Mucosa of descending colon (tissue), 3 donors: Measurements from ENCODE around the gene IQGAP2. TPM values are rescaled to one million over a fixed set of nuclear protein-coding genes. Genes with fewer than 3 reads are reported as not detected.
A peak's percentile ranks its signal among the peaks of the same experiment; 100 is the strongest.

Source experiments
- ATAC-seq: fragments of 200-7000 bp; cut with Tn5 transposase; one replicate; pipeline ENCODE4 v1.9.1; 2020; ENCODE audit warnings: mild to moderate bottlenecking, moderate library complexity
- DNase-seq, 3 donors: peaks; one replicate each; pipeline ENCODE4 v3.0.0-alpha.2; 2020
- H3K36me3 ChIP-seq: fragments of 200-600 bp; one replicate; pipeline ENCODE4 v1.8.0; 2021; ENCODE audit warnings: low read depth, mild to moderate bottlenecking
- H3K4me1 ChIP-seq: fragments of 200-600 bp; one replicate; pipeline ENCODE4 v1.8.0; 2021; ENCODE audit warnings: low read depth, mild to moderate bottlenecking
- H3K4me3 ChIP-seq: fragments of 200-600 bp; one replicate; pipeline ENCODE4 v1.8.0; 2021; ENCODE audit warnings: mild to moderate bottlenecking
- H3K9me3 ChIP-seq: fragments of 200-600 bp; one replicate; pipeline ENCODE4 v1.8.0; 2021; ENCODE audit warnings: mild to moderate bottlenecking
- intact Hi-C, 2 donors: fragments of 100-400 bp; cut with DNase I in 1 of 2; cut with micrococcal nuclease in 1 of 2; formaldehyde crosslinking; loops; one replicate each; pipeline versions ENCODE4 v1.11.0 to v1.11.1; 2022; cut with DNase I, micrococcal nuclease
- total RNA-seq, 3 donors: library from RNA; stranded (reverse); fragmentation: NEBNext Ultra II Directional in 2 of 3; extraction: Animal tissue kit (Norgen Biotek cat#: 25700) in 2 of 3; gene quantifications; one replicate each; pipeline versions ENCODE4 v1.2.1 to v1.2.4, GENCODE V29; 2021 to 2023
- TF ChIP-seq, protein P1 (sequence below): fragments of 200-600 bp; IDR thresholded peaks from one replicate; pipeline ENCODE4 v1.8.0; 2022; ENCODE audit warnings: antibody characterized with exemption, mild to moderate bottlenecking
- donor health status: DM: no; HTN: no; CAD: no; lungs with moderate emphysema.
- donor health status: DM: no; HTN: no; CAD: no.
- donor health status: DM: no; HTN: yes; CAD: no.

The IQGAP2 gene
- total RNA-seq, 3 donors from 2014 or later: 59.7 to 159 (median 84.8) TPM

GRCh38 chr5:76552546-76552945, 149.5 kb downstream of the IQGAP2 start:
- Histone ChIP-seq H3K4me1 (peaks cover 16% of the 10 kb centered on the region), H3K36me3 (no peaks in the 10 kb centered on the region), H3K4me3 (no peak overlapping the region), H3K9me3 (no peaks in the 10 kb centered on the region)
- TF ChIP-seq, protein P1, sequence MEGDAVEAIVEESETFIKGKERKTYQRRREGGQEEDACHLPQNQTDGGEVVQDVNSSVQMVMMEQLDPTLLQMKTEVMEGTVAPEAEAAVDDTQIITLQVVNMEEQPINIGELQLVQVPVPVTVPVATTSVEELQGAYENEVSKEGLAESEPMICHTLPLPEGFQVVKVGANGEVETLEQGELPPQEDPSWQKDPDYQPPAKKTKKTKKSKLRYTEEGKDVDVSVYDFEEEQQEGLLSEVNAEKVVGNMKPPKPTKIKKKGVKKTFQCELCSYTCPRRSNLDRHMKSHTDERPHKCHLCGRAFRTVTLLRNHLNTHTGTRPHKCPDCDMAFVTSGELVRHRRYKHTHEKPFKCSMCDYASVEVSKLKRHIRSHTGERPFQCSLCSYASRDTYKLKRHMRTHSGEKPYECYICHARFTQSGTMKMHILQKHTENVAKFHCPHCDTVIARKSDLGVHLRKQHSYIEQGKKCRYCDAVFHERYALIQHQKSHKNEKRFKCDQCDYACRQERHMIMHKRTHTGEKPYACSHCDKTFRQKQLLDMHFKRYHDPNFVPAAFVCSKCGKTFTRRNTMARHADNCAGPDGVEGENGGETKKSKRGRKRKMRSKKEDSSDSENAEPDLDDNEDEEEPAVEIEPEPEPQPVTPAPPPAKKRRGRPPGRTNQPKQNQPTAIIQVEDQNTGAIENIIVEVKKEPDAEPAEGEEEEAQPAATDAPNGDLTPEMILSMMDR: no peak
- intact Hi-C loops: no loop called here
- no peak for ATAC-seq
- no peak for DNase-seq

GRCh38 chr5:76553251-76553650, 150.2 kb downstream of the IQGAP2 start:
- Histone ChIP-seq H3K9me3 (no peaks in the 10 kb centered on the region), H3K4me1 (peaks cover 9% of the 10 kb centered on the region), H3K4me3 (no peak overlapping the region), H3K36me3 (no peaks in the 10 kb centered on the region)
- DNase-seq (no peak), ATAC-seq (no peak)
- intact Hi-C loops: no loop called here
- TF ChIP-seq, protein P1: no peak

- DNase-seq: no peak
- ATAC-seq: no peak
- H3K4me1 ChIP-seq: no peaks in the 10 kb centered on the region
- H3K4me3 ChIP-seq: no peak overlapping the region
- H3K9me3 ChIP-seq: no peaks in the 10 kb centered on the region
- intact Hi-C loops: no loop called here
- no peaks in the 10 kb centered on the region for H3K36me3 ChIP-seq
- TF ChIP-seq, protein P1: no peak
These were observed 152.0 kb downstream of the IQGAP2 start for GRCh38 chr5:76555114-76555513.

GRCh38 chr5:76555717-76556116, 152.6 kb downstream of the IQGAP2 start:
- TF ChIP-seq, protein P1: no peak
- intact Hi-C loops: no loop called here
- H3K36me3 ChIP-seq: no peaks in the 10 kb centered on the region
- ATAC-seq (no peak), DNase-seq (no peak)
- H3K9me3 ChIP-seq: no peaks in the 10 kb centered on the region
- H3K4me1 ChIP-seq: no peaks in the 10 kb centered on the region
- H3K4me3 ChIP-seq: no peak overlapping the region

DNA sequence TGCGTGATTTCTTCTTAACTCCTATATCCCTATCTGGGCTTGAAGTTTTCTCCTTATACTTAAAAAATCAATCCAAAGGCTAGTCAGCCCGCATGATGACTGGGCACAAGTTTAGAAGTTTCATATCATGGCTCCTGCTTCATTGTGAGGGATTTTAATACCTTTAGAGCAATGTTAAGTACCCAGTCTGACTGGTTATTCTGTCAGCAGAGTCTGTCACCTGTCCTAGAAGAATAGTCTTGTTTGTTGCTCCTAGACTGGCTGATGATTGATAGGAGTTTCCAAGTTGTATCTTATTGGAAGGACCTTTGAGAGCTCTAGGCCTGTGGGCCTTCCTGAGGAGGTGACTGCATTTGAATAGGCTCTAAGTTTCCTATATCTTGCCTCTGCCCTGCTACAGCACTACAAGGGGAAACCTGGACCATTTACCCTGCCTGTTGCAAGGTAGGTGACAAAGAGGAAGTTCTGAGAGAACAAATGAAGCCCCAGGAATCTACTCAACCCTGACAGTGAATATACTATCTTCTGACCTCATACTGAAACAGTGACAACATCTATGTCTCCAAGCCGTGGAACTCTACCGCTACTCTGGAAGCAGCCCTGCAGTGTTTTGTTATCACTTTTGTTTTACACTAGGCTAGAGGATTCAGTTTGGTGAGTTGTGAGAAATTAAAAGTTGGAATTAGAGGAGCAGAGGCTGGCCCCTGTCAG, 153.6 kb downstream of the IQGAP2 start:
- H3K36me3 ChIP-seq: no peaks in the 10 kb centered on the region
- H3K4me1 ChIP-seq: no peaks in the 10 kb centered on the region
- intact Hi-C loops: no loop called here
- TF ChIP-seq, protein P1: no peak
- DNase-seq: no peak
- H3K9me3 ChIP-seq: no peaks in the 10 kb centered on the region
- ATAC-seq: peak; percentile 40
- H3K4me3 ChIP-seq: no peak overlapping the region
